IMR-90 (cell line): Measurements from ENCODE around the gene AZU1. TPM values are rescaled to one million over a fixed set of nuclear protein-coding genes. Genes with fewer than 3 reads are reported as not detected.
"Not testable (repeated sequence)": the region's sequence is repeated elsewhere in the genome, so short reads cannot be mapped to it uniquely, and the experiment has no call there.

ENCODE experiments used
- ATAC-seq: fragments of 200-7000 bp; cut with Tn5 transposase; 2 replicates; pipeline ENCODE4 v1.9.1; 2020; ENCODE audit warnings: low read depth, mild to moderate bottlenecking, moderate library complexity
- BruUV-seq: library from RNA; stranded (reverse); fragments of 400-500 nt; replicated peaks from 2 replicates; lab custom pipeline; 2021; lab: Mats Ljungman, UMichigan
- CTCF ChIA-PET: fragments of 300-600 bp; formaldehyde crosslinking; extraction: SDS; loops from one replicate; lab custom pipeline; 2021; ENCODE audit warnings: antibody characterized with exemption; lab: Yijun Ruan, JAX
- POLR2A ChIA-PET: fragments of 300-600 bp; sonication (Branson Sonifier 250); formaldehyde crosslinking; loops from one replicate; lab custom pipeline; 2022; ENCODE audit warnings: antibody characterized with exemption; ENCODE audit not compliant: unreplicated experiment; lab: Charles Lee
- DNase-seq: peaks from one replicate; pipeline ENCODE4 v3.0.0; 2013
- H2AFZ ChIP-seq: replicated peaks from 2 replicates; pipeline ENCODE3; 2013; ENCODE audit warnings: low read length, mild to moderate bottlenecking; ENCODE audit not compliant: poor library complexity
- H2AK5ac ChIP-seq: 2 replicates; pipeline ENCODE4 v1.6.1; 2013; ENCODE audit warnings: low read depth, low read length, inconsistent platforms
- H2AK9ac ChIP-seq: replicated peaks from 2 replicates; pipeline ENCODE3; 2013; ENCODE audit warnings: mild to moderate bottlenecking, low read depth, low read length, moderate library complexity; ENCODE audit not compliant: poor library complexity
- H2BK120ac ChIP-seq: 2 replicates; pipeline ENCODE4 v1.6.1; 2013; ENCODE audit warnings: low read depth, low read length, inconsistent platforms
- H2BK15ac ChIP-seq: 3 replicates; pipeline ENCODE4 v1.6.1; 2013; ENCODE audit warnings: low read depth, low read length, inconsistent platforms
- H2BK20ac ChIP-seq: 2 replicates; pipeline ENCODE4 v1.6.1; 2013; ENCODE audit warnings: low read depth, mild to moderate bottlenecking, inconsistent platforms, low read length, moderate library complexity
- H2BK5ac ChIP-seq: 2 replicates; pipeline ENCODE4 v1.6.1; 2013; ENCODE audit warnings: mild to moderate bottlenecking, low read depth, low read length, inconsistent platforms; ENCODE audit not compliant: poor library complexity, severe bottlenecking
- H3K14ac ChIP-seq: replicated peaks from 2 replicates; pipeline ENCODE4 v1.6.1; 2013; ENCODE audit warnings: low read depth, low read length, inconsistent platforms
- H3K18ac ChIP-seq: 2 replicates; pipeline ENCODE4 v1.6.1; 2013; ENCODE audit warnings: low read depth, low read length, control low read depth
- H3K23ac ChIP-seq: 2 replicates; pipeline ENCODE4 v1.6.1; 2013; ENCODE audit warnings: low read depth, low read length, inconsistent platforms
- H3K27ac ChIP-seq: 2 replicates; pipeline ENCODE4 v1.5.1; 2013; ENCODE audit warnings: mild to moderate bottlenecking, control low read depth, low read length; ENCODE audit not compliant: insufficient read depth
- H3K27me3 ChIP-seq: 2 replicates; pipeline ENCODE4 v1.6.1; 2013; ENCODE audit warnings: low read length; ENCODE audit not compliant: control insufficient read depth, insufficient read depth
- H3K36me3 ChIP-seq: 2 replicates; pipeline ENCODE4 v1.6.1; 2013; ENCODE audit warnings: low read length, mixed read lengths; ENCODE audit not compliant: control insufficient read depth, insufficient read depth
- H3K4ac ChIP-seq: 2 replicates; pipeline ENCODE4 v1.6.1; 2013; ENCODE audit warnings: low read depth, low read length, inconsistent platforms
- H3K4me1 ChIP-seq: 2 replicates; pipeline ENCODE4 v1.6.1; 2013; ENCODE audit warnings: low read length, mixed read lengths; ENCODE audit not compliant: control insufficient read depth, insufficient read depth
- H3K4me2 ChIP-seq: 2 replicates; pipeline ENCODE4 v1.6.1; 2013; ENCODE audit warnings: low read depth, mild to moderate bottlenecking, control low read depth, low read length, moderate library complexity
- H3K4me3 ChIP-seq: 2 replicates; pipeline ENCODE4 v1.5.1; 2013; ENCODE audit warnings: low read depth, mild to moderate bottlenecking, control low read depth, low read length, moderate library complexity; ENCODE audit not compliant: insufficient read depth
- H3K56ac ChIP-seq: 2 replicates; pipeline ENCODE4 v1.6.1; 2013; ENCODE audit warnings: low read length, inconsistent platforms; ENCODE audit not compliant: insufficient read depth; ENCODE audit errors: extremely low read depth
- H3K79me1 ChIP-seq, 2 experiments: 2 replicates each; pipeline ENCODE4 v1.6.1; 2013; ENCODE audit warnings: low read length in 2 of 2, inconsistent platforms in 1 of 2, low read depth in 1 of 2
- H3K9ac ChIP-seq: 2 replicates; pipeline ENCODE4 v1.6.1; 2013; ENCODE audit warnings: low read depth, low read length, control low read depth
- H3K9me1 ChIP-seq: 2 replicates; pipeline ENCODE4 v1.6.1; 2013; ENCODE audit warnings: low read length, inconsistent platforms; ENCODE audit not compliant: insufficient read depth
- H3K9me3 ChIP-seq: 2 replicates; pipeline ENCODE4 v1.6.1; 2013; ENCODE audit warnings: low read length; ENCODE audit not compliant: control insufficient read depth, insufficient read depth
- H4K20me1 ChIP-seq: 2 replicates; pipeline ENCODE4 v1.6.1; 2013; ENCODE audit warnings: low read length, inconsistent platforms; ENCODE audit not compliant: insufficient read depth
- H4K5ac ChIP-seq: 2 replicates; pipeline ENCODE4 v1.6.1; 2013; ENCODE audit warnings: mild to moderate bottlenecking, low read depth, low read length, control low read depth
- H4K8ac ChIP-seq, 2 experiments: 2 replicates each; pipeline ENCODE4 v1.6.1; 2013; ENCODE audit warnings: low read depth in 2 of 2, low read length in 2 of 2, control low read depth in 1 of 2, inconsistent platforms in 1 of 2
- H4K91ac ChIP-seq: 2 replicates; pipeline ENCODE4 v1.6.1; 2013; ENCODE audit warnings: low read depth, low read length, inconsistent platforms; ENCODE audit not compliant: insufficient read depth
- BHLHE40 ChIP-seq: fragments of 150-350 bp; IDR thresholded peaks from 2 replicates; pipeline ENCODE4 v1.6.1; 2016; ENCODE audit warnings: mild to moderate bottlenecking, low read depth, low read length
- CEBPB ChIP-seq: IDR thresholded peaks from 2 replicates; pipeline ENCODE4 v1.6.1; 2012; ENCODE audit warnings: low read depth, low read length, improper control_type of control experiment
- FOS ChIP-seq: fragments of 150-350 bp; IDR thresholded peaks from 2 replicates; pipeline ENCODE4 v1.6.1; 2016; ENCODE audit warnings: low read depth, low read length
- MAFK ChIP-seq: IDR thresholded peaks from 2 replicates; pipeline ENCODE4 v1.6.1; 2012; ENCODE audit warnings: low read depth, low read length, improper control_type of control experiment
- NFE2L2 ChIP-seq: fragments of 150-350 bp; IDR thresholded peaks from 2 replicates; pipeline ENCODE4 v1.6.1; 2016; ENCODE audit warnings: low read depth, mild to moderate bottlenecking, low read length
- RAD21 ChIP-seq: IDR thresholded peaks from 2 replicates; pipeline ENCODE4 v1.6.1; 2012; ENCODE audit warnings: low read length, improper control_type of control experiment
- WGBS, 2 experiments: methylation state at CpG; one replicate each; pipeline versions ENCODE4 v1.1.5 to v1.1.7; 2013; ENCODE audit warnings: missing lambda C conversion rate in 2 of 2; ENCODE audit not compliant: insufficient read length in 1 of 2; ENCODE audit errors: extremely low coverage in 2 of 2; 5-methylcytosine and 5-hydroxymethylcytosine counted together
- dilution Hi-C: fragments of 300-500 bp; cut with HindIII; formaldehyde crosslinking; loops from one replicate; pipeline ENCODE4 v1.14.3; 2018; ENCODE audit warnings: low sequenced_read_pairs; ENCODE audit not compliant: unreplicated experiment
- in situ Hi-C: fragments of 300-500 bp; cut with MboI; formaldehyde crosslinking; loops from 3 replicates; pipeline ENCODE4 v1.14.3; 2019; ENCODE audit warnings: low sequenced_read_pairs, inconsistent platforms, mixed read lengths
- intact Hi-C: fragments of 100-400 bp; cut with micrococcal nuclease; formaldehyde crosslinking; loops from 2 replicates; pipeline ENCODE4 v1.10.0; 2022
- polyA plus RNA-seq, 3 experiments: library from polyadenylated mRNA; depleted of rRNA; stranded (reverse); fragments of >200 nt; gene quantifications; 2 replicates each; pipeline ENCODE4 v1.2.3, GENCODE V29; 2012; ENCODE audit warnings: low replicate concordance in 1 of 3
- total RNA-seq: library from RNA; depleted of rRNA; stranded (reverse); fragments of >200 nt; gene quantifications from 2 replicates; pipeline ENCODE4 v1.2.3, GENCODE V29; 2012
- TF ChIP-seq, protein P1 (sequence below): fragments of 150-350 bp; IDR thresholded peaks from 2 replicates; pipeline ENCODE4 v1.6.1; 2016; ENCODE audit warnings: low read depth, mild to moderate bottlenecking, low read length, moderate library complexity, borderline replicate concordance

The AZU1 gene
- total and polyA plus RNA-seq, 2 of the 4 experiments (the other 2 are of a cell fraction): 0.12 TPM; not detected in 1

DNA sequence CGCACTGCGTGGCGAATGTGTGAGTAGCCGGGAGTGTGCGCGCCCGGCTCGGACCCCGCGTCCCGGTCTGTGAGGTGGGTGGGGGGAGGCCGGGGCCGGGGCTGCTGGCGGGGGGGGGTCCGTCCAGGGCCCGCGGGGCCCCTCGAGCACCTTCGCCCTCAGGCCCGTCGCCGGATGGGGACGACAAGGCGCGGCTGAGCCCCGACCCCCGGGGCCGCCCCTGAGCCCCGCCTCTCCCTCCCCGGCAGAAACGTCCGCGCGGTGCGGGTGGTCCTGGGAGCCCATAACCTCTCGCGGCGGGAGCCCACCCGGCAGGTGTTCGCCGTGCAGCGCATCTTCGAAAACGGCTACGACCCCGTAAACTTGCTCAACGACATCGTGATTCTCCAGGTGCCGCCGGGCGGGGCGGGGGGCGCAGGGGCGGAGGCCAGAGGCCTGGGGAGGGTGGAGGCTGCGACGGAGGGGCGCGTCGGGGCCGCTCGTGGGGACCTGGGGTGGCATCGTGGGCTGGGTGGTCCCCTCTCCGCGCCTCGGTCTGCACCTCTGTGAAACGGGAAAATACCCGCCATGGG is 25.5 kb downstream of the AZU1 start:
- Histone ChIP-seq H3K18ac (no peak overlapping the region), H3K9me3 (no peaks in the 10 kb centered on the region), H3K23ac (no peak overlapping the region), H2BK15ac (no peak overlapping the region), H4K91ac (no peak overlapping the region), H2AK9ac (no peak overlapping the region), H3K4me1 (peaks cover 6% of the 10 kb centered on the region), H3K14ac (no peak overlapping the region), H2BK20ac (no peak overlapping the region), H4K20me1 (no peaks in the 10 kb centered on the region), H3K9me1 (no peaks in the 10 kb centered on the region), H2BK5ac (no peak overlapping the region), H3K4ac (no peak overlapping the region), H3K36me3 (no peaks in the 10 kb centered on the region), H2BK120ac (no peak overlapping the region), H3K27me3 (peaks cover 2% of the 10 kb centered on the region; the same call in 1 of the 2 replicates), H3K9ac (no peak overlapping the region), H2AFZ (no peak overlapping the region), H4K8ac (no peak overlapping the region), H3K79me1 (no peaks in the 10 kb centered on the region), H3K27ac (no peak overlapping the region), H3K4me2 (no peak overlapping the region), H3K56ac (no peak overlapping the region), H2AK5ac (no peak overlapping the region), H3K4me3 (no peak overlapping the region), H4K5ac (no peak overlapping the region)
- ChIA-PET POLR2A (no interaction called here), CTCF (no interaction called here)
- no peak for DNase-seq
- dilution Hi-C loops: no loop called here
- ATAC-seq: no peak
- TF ChIP-seq BHLHE40: no peak
- TF ChIP-seq, protein P1, sequence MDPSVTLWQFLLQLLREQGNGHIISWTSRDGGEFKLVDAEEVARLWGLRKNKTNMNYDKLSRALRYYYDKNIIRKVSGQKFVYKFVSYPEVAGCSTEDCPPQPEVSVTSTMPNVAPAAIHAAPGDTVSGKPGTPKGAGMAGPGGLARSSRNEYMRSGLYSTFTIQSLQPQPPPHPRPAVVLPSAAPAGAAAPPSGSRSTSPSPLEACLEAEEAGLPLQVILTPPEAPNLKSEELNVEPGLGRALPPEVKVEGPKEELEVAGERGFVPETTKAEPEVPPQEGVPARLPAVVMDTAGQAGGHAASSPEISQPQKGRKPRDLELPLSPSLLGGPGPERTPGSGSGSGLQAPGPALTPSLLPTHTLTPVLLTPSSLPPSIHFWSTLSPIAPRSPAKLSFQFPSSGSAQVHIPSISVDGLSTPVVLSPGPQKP: no peak
- no peak for TF ChIP-seq NFE2L2
- TF ChIP-seq FOS: no peak
- no peak for TF ChIP-seq RAD21
- no peak for TF ChIP-seq MAFK
- TF ChIP-seq CEBPB: no peak
- in situ Hi-C loops: no loop called here
- no TSS peak for BruUV-seq
- 22% methylated on average over 17 of the region's 67 CpGs; no CpG with 5 or more reads in 1 of the 2 experiments for WGBS, 2 experiments
- intact Hi-C loops: no loop called here

DNA sequence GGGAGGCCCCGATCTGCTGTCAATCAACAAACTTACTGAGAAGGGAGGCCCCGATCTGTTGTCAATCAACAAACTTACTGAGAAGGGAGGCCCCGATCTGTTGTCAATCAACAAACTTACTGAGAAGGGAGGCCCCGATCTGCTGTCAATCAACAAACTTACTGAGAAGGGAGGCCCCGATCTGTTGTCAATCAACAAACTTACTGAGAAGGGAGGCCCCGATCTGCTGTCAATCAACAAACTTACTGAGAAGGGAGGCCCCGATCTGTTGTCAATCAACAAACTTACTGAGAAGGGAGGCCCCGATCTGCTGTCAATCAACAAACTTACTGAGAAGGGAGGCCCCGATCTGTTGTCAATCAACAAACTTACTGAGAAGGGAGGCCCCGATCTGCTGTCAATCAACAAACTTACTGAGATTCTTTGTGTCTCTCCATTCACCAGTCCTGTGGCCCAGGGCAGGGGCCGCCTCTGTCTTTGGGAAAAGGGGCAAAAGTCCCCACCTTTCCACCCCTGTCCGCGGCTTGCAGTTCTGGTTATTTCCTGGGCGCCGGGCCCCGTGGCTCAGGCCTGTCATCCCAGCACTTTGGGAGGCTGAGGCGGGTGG is 26.1 kb downstream of the AZU1 start:
- H3K79me1 ChIP-seq, H4K8ac ChIP-seq, H3K56ac ChIP-seq, H3K9ac ChIP-seq, dilution Hi-C loops, H4K5ac ChIP-seq, H3K14ac ChIP-seq, intact Hi-C loops, H4K91ac ChIP-seq, H2BK15ac ChIP-seq, BruUV-seq, POLR2A ChIA-PET, DNase-seq, H3K9me3 ChIP-seq, H3K4me1 ChIP-seq, H2AK9ac ChIP-seq, H3K4me2 ChIP-seq, H3K27me3 ChIP-seq, in situ Hi-C loops, ATAC-seq, H3K18ac ChIP-seq, H3K36me3 ChIP-seq, H2BK120ac ChIP-seq, H2AK5ac ChIP-seq, H3K9me1 ChIP-seq, H2BK20ac ChIP-seq, H3K4ac ChIP-seq, H3K27ac ChIP-seq, H2BK5ac ChIP-seq, H3K4me3 ChIP-seq, H2AFZ ChIP-seq, H4K20me1 ChIP-seq, H3K23ac ChIP-seq: not testable (repeated sequence)
- CTCF ChIA-PET: interaction anchor here (0.7 to 1.6 kb wide), 2 partner anchors 33 to 148 kb away, joined by 3 to 5 read pairs; no protein-coding TSS in a partner anchor
- WGBS, 2 experiments: 100% methylated on average over 2 of the region's 17 CpGs; no CpG with 5 or more reads in 1 of the 2 experiments
